ENCODE results near the gene TMEFF2.

TMEFF2 gene

GRCh38 chr2:192007581-192008228 is 187.0 kb downstream of the TMEFF2 start:
- DNase-seq (ENCODE audit: low spot score), result no peak

GRCh38 chr2:192005211-192005610 is 189.5 kb downstream of the TMEFF2 start:
- no peak for DNase-seq (ENCODE audit: low spot score)

- no peak for DNase-seq (ENCODE audit: low spot score)
Observed at GRCh38 chr2:192004188-192004963, 190.4 kb downstream of the TMEFF2 start.

GRCh38 chr2:192002418-192002817 is 192.3 kb downstream of the TMEFF2 start:
- DNase-seq (ENCODE audit: low spot score), result no peak

- DNase-seq (ENCODE audit: low spot score), result no peak
Observed at GRCh38 chr2:192000196-192000980, 194.3 kb downstream of the TMEFF2 start.

GRCh38 chr2:191999101-191999841 is 195.5 kb downstream of the TMEFF2 start:
- DNase-seq (ENCODE audit: low spot score), result no peak

GRCh38 chr2:191995285-191995684 is 199.4 kb downstream of the TMEFF2 start:
- no peak for DNase-seq (ENCODE audit: low spot score)

- no peak for DNase-seq (ENCODE audit: low spot score)
Observed at GRCh38 chr2:191994749-191995148, 200.0 kb downstream of the TMEFF2 start.

GRCh38 chr2:191991442-191991841 is 203.3 kb downstream of the TMEFF2 start:
- no peak for DNase-seq (ENCODE audit: low spot score)

GRCh38 chr2:191985740-191986139 is 209.0 kb downstream of the TMEFF2 start:
- DNase-seq (ENCODE audit: low spot score), result no peak

- DNase-seq (ENCODE audit: low spot score), result no peak
Observed at GRCh38 chr2:191983591-191983990, 211.1 kb downstream of the TMEFF2 start.

- DNase-seq (ENCODE audit: low spot score), result no peak
Observed at GRCh38 chr2:191983186-191983585, 211.5 kb downstream of the TMEFF2 start.

- DNase-seq (ENCODE audit: low spot score), result no peak
Observed at GRCh38 chr2:191981706-191982105, 213.0 kb downstream of the TMEFF2 start.

- DNase-seq (ENCODE audit: low spot score), result no peak
Observed at GRCh38 chr2:191980483-191980882, 214.2 kb downstream of the TMEFF2 start.

GRCh38 chr2:191979221-191979730 is 215.5 kb downstream of the TMEFF2 start:
- no peak for DNase-seq (ENCODE audit: low spot score)

- no peak for DNase-seq (ENCODE audit: low spot score)
Observed at GRCh38 chr2:191977754-191978153, 217.0 kb downstream of the TMEFF2 start.

GRCh38 chr2:191976436-191976835 is 218.3 kb downstream of the TMEFF2 start:
- DNase-seq (ENCODE audit: low spot score), result no peak

GRCh38 chr2:191974676-191975075 is 220.1 kb downstream of the TMEFF2 start:
- no peak for DNase-seq (ENCODE audit: low spot score)

- DNase-seq (ENCODE audit: low spot score), result no peak
Observed at GRCh38 chr2:191970867-191971266, 223.9 kb downstream of the TMEFF2 start.

- DNase-seq (ENCODE audit: low spot score), result no peak
Observed at GRCh38 chr2:191968120-191968519, 226.6 kb downstream of the TMEFF2 start.

GRCh38 chr2:191965733-191966132 is 229.0 kb downstream of the TMEFF2 start:
- DNase-seq (ENCODE audit: low spot score), result no peak

- DNase-seq (ENCODE audit: low spot score), result no peak
Observed at GRCh38 chr2:191961556-191961955, 233.2 kb downstream of the TMEFF2 start.
